ENCODE data around the gene REN. TPM values are rescaled to one million over a fixed set of nuclear protein-coding genes. Genes with fewer than 3 reads are reported as not detected.

Gene REN
- total and polyA plus RNA-seq, 2 of the 13 experiments (the other 11 are each of a cell fraction or from before 2014, with no cell fraction given) = not detected

DNA sequence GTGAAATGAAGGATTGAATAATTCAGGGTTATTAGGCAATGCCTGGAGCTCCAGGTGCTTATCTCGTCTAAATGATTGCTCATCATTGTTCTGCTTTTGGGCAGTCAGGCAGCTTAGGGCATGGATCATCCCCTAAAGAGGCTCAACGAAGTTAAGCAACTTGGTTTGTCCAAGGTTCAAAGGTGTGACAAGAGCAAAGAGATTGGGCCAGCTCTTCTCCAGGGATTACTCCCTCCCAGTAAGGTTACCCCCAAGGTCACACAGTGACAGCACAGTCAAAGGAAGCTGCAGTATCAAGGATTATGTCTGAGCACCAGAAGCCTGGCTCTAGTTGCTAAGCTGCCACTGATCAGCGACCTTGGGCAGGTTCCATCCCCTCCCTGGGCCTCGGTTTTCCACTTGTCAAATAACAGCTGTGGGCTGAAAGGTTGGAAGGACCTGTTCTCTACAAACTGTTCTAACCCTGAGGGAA, 21.1 kb downstream of the REN start (continued):
- TF ChIP-seq ZNF609 (CRISPR knock-in tag; IDR thresholded peaks at IDR 0.05; ENCODE audit: borderline replicate concordance) (peak; percentile 62; the same call in 1 of the 2 replicates), ZBTB34 (CRISPR knock-in tag; IDR thresholded peaks at IDR 0.05) (no peak; the same call in 1 of the 2 replicates), ZNF547 (CRISPR knock-in tag; IDR thresholded peaks at IDR 0.05) (no peak; the same call in 1 of the 2 replicates), ZFP37 (CRISPR knock-in tag; IDR thresholded peaks at IDR 0.05; ENCODE audit: borderline replicate concordance) (no peak), ZNF703 (CRISPR knock-in tag; IDR thresholded peaks at IDR 0.05; ENCODE audit: borderline replicate concordance) (no peak), FOSL2 (CRISPR knock-in tag; IDR thresholded peaks at IDR 0.05) (peak; percentile 83), ZNF883 (CRISPR knock-in tag; IDR thresholded peaks at IDR 0.05; ENCODE audit: not compliant biosample characterization) (no peak), SIN3B (IDR thresholded peaks at IDR 0.05; ENCODE audit: low read length) (no peak), HNF4A (CRISPR knock-in tag; IDR thresholded peaks at IDR 0.05) (peak; percentile 99), ZNF503 (CRISPR knock-in tag; IDR thresholded peaks at IDR 0.05) (no peak), RNF2 (conservative IDR thresholded peaks at IDR 0.05; ENCODE audit: low read depth) (no peak), TOE1 (CRISPR knock-in tag; IDR thresholded peaks at IDR 0.05) (no peak), ZNF773 (CRISPR knock-in tag; IDR thresholded peaks at IDR 0.05; ENCODE audit: borderline replicate concordance) (no peak), ZNF558 (CRISPR knock-in tag; IDR thresholded peaks at IDR 0.05; ENCODE audit: borderline replicate concordance) (no peak), JARID2 (CRISPR knock-in tag; IDR thresholded peaks at IDR 0.05; ENCODE audit: insufficient replicate concordance) (no peak), ARID2 (CRISPR knock-in tag; IDR thresholded peaks at IDR 0.05; ENCODE audit: borderline replicate concordance) (no peak; the same call in 1 of the 2 replicates), SMARCE1 (IDR thresholded peaks at IDR 0.05; ENCODE audit: borderline replicate concordance) (no peak), KDM1A (CRISPR knock-in tag; IDR thresholded peaks at IDR 0.05) (peak; percentile 89; the same call in 1 of the 2 replicates)
- TF ChIP-seq, protein P1, sequence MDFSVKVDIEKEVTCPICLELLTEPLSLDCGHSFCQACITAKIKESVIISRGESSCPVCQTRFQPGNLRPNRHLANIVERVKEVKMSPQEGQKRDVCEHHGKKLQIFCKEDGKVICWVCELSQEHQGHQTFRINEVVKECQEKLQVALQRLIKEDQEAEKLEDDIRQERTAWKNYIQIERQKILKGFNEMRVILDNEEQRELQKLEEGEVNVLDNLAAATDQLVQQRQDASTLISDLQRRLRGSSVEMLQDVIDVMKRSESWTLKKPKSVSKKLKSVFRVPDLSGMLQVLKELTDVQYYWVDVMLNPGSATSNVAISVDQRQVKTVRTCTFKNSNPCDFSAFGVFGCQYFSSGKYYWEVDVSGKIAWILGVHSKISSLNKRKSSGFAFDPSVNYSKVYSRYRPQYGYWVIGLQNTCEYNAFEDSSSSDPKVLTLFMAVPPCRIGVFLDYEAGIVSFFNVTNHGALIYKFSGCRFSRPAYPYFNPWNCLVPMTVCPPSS (IDR thresholded peaks at IDR 0.05) = no peak
- TF ChIP-seq, protein P2, sequence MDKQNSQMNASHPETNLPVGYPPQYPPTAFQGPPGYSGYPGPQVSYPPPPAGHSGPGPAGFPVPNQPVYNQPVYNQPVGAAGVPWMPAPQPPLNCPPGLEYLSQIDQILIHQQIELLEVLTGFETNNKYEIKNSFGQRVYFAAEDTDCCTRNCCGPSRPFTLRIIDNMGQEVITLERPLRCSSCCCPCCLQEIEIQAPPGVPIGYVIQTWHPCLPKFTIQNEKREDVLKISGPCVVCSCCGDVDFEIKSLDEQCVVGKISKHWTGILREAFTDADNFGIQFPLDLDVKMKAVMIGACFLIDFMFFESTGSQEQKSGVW (CRISPR knock-in tag; IDR thresholded peaks at IDR 0.05; ENCODE audit: borderline replicate concordance) = no peak

Data from HepG2 (cell line).